Renal cortex interstitium (tissue), 15 donors: ENCODE results near the gene HDAC10. TPM values are rescaled to one million over a fixed set of nuclear protein-coding genes. Genes with fewer than 3 reads are reported as not detected.

Experiments used
- DNase-seq, 11 donors: peaks; one replicate each; pipeline ENCODE4 v3.0.0-alpha.2; 2013; ENCODE audit warnings: low read depth in 9 of 11, low spot score in 4 of 11; ENCODE audit errors: extremely low read depth in 1 of 11
- long read RNA-seq, 16 experiments: transcript quantifications; one replicate each; lab custom pipeline, GENCODE V29; 2026
- polyA plus RNA-seq, 3 donors: library from polyadenylated mRNA; unstranded; fragments of 120-200 nt; gene quantifications; one replicate each; pipeline ENCODE4 v1.2.1, GENCODE V29; 2013; ENCODE audit not compliant: insufficient read length in 3 of 3

The HDAC10 gene
- 10 to 100 TPM; 17.1 to 34.3 (median 27.7) TPM for polyA plus RNA-seq
- long read RNA-seq, donor 1: 0 reads
- long read RNA-seq, donor 2: 0 reads
- long read RNA-seq, donor 3: 0 reads
- long read RNA-seq, donor 4: 0 reads
- long read RNA-seq, donor 5, partial matches to known transcripts: 9 of 10 reads
- long read RNA-seq, donor 5, other reads (novel, unspliced or antisense): 0 of 10 reads
- long read RNA-seq, donor 6, partial matches to known transcripts: 0 of 2 reads
- long read RNA-seq, donor 6, other reads (novel, unspliced or antisense): 0 of 2 reads
- long read RNA-seq, donor 7: 0 reads
- long read RNA-seq, donor 8, partial matches to known transcripts: 0 of 2 reads
- long read RNA-seq, donor 8, other reads (novel, unspliced or antisense): 0 of 2 reads
- long read RNA-seq, donor 9: 0 reads
- long read RNA-seq, donor 10, partial matches to known transcripts: 0 of 1 reads
- long read RNA-seq, donor 10, other reads (novel, unspliced or antisense): 0 of 1 reads
- long read RNA-seq, donor 11, partial matches to known transcripts: 0 of 1 reads
- long read RNA-seq, donor 11, other reads (novel, unspliced or antisense): 0 of 1 reads
- long read RNA-seq, donor 12: 0 reads
- long read RNA-seq, donor 13, partial matches to known transcripts: 0 of 2 reads
- long read RNA-seq, donor 13, other reads (novel, unspliced or antisense): 0 of 2 reads
- long read RNA-seq, donor 14: 0 reads
- long read RNA-seq, donor 15: 0 reads
- long read RNA-seq, donor 16, partial matches to known transcripts: 0 of 1 reads
- long read RNA-seq, donor 16, other reads (novel, unspliced or antisense): 0 of 1 reads

GRCh38 chr22:50250555-50251476 lies at the start of gene HDAC10:
Gene HDAC10 (minus strand): TSS chr22:50251265. CDS start chr22:50251032, 233 bp downstream.
- DNase-seq: peak in 2 of 11 donors; percentile 45 to 68

DNA sequence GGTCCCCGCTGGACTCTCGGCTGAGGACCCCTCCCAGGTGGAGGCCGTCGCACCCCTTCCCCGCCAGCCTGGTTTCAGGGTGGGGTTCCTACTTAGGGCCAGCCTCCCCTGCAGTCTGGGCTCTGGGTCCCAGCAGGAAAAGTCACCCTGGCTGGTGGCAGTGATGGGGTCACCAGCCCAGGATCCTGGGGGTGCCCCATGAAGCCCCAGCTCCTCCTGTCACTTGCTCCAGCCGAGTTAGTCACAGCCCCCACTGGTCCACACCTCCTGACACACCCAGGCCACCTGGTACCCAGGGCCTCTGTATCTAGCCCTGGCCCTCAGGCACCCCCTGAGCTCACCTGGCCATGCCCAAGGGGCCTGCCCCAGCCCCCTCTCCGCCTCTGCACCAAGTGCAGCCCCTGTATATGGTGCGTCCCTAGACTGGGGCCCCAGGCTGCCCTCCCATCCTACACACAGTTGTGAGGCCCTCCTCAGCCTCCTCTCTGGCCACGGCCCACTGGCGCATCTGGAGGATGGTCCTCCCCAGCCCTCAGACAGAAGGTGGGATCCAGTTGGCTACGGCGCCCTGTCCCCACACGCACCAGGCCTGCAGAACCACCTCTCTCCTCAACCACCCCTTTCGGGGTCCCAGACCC lies 49.7 kb upstream of the HDAC10 start:
- DNase-seq: no peak

- DNase-seq: no peak
Observed at GRCh38 chr22:50299785-50300619, 48.9 kb upstream of the HDAC10 start.

DNA sequence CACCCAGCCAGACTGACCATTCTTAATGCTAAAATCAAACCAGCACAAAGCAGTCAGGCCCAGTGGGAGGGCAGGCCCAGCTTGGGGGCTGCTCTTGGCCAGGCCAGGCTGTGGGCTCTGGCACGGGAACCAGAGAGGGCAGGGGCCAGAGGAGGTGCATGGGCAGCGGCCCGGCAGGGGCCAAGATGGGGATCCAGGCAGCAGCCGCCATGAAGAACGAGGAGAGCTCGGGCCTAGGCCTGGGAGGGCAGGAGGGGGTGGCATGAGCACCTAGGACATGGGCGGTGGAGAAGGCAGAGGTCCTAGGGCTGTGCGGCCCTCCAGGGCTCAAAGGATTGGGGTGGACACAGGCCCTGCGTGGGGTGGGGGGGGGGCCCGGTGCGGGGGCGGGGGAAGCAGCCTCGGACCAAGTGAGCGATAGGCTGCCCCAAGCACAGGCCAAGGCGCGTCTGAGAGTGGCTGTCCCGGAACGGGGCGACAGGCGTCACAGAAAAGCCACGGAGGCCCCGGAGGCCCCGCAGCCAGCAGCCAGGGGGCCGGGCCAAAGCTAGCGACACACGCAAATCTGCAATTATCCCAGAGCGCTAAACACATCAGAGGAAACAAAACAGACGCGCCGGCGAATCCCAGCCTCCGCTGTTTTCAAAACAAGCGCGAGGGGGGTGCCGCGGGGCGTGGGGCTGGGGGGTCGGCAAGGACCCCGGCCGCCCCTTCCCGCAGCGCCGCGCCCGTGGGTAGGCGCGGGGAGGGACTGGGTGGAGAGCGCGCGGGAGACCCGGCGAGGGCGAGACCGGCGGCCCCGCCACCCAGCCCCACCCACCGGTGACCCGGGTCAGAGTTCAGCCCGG lies 48.1 kb upstream of the HDAC10 start:
- no peak for DNase-seq

- no peak for DNase-seq
Observed at GRCh38 chr22:50298266-50298637, 47.2 kb upstream of the HDAC10 start.

DNA sequence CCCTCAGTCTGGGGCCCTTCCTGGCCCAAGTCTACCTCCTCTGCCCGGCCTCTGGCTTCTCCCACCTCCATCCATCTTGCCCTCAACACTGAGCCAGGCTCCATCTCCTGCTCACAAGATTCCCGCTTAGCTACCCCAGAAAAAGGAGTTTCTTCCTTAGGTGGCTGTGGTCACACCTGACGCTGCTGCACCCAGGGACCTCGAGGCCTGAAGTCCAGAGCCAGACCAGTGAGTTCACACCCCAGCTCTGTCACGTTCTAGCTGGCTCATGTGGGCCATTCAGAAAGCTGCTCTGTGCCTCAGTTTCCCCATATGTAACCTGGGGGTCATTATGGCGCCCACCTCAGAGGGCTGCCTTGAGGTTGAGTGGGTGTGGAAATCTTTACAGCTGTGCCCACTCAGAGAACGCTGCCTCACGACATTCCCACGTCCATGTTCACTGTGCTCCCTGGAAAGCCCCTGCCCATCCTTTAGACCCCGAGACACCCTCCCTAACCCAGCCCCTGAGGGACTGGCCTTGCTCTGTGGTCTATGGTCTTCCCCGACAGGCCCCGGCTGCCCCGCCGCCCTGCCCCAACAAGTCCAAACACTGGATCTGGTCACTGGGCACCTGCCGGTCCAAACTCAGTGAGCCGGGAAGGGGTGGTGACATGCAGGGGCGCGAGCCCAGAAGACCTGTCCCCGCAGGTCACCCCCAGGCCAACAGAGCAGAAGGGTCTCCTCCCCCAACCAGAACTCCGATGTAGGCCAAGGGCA lies 46.6 kb upstream of the HDAC10 start:
- DNase-seq: no peak

DNA sequence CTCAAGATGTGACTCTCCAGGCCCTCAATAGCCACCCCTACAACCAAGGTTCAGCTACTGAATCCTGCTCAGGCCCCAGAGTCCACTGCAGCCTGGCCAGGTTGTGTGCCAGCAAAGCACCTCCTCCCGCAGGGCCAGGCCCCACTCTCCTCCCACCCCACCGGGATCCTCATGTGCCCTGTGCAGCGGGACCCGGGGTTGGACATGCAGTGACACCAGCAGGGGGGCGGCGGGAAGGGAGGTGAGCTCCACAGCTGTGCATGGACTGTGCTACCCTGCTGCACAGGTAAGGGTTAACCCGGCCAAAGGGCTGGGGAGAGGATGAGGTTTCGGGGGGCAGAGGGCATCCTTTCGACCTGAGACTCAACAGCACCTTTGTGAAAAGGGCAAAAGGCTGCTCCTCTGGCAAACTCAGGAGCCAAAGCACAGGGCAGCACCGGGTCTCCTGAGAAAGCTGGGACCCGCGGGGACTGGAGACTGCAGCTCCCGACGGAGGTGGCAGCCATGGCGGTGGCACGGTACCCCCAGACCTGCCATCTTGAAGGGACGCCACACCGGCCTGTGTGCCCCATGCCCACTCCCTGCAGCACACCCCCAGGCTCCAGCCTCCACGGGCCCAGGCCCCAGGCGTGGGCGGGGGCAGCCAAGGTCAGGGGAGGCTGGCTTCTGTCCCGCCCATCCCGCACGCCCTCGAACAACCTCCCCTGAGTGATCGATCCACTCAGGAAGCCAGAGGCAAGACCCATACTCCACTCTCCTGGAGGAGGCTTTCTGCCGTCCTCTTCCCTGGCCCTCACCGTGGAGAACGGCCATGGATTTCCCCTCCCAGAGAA lies 45.8 kb upstream of the HDAC10 start:
- DNase-seq: no peak

GRCh38 chr22:50294319-50294656 lies 43.2 kb upstream of the HDAC10 start:
- DNase-seq: no peak

- DNase-seq: peak in 2 of 11 donors; percentile 61 to 67
Observed at GRCh38 chr22:50293441-50294318, 42.6 kb upstream of the HDAC10 start.

DNA sequence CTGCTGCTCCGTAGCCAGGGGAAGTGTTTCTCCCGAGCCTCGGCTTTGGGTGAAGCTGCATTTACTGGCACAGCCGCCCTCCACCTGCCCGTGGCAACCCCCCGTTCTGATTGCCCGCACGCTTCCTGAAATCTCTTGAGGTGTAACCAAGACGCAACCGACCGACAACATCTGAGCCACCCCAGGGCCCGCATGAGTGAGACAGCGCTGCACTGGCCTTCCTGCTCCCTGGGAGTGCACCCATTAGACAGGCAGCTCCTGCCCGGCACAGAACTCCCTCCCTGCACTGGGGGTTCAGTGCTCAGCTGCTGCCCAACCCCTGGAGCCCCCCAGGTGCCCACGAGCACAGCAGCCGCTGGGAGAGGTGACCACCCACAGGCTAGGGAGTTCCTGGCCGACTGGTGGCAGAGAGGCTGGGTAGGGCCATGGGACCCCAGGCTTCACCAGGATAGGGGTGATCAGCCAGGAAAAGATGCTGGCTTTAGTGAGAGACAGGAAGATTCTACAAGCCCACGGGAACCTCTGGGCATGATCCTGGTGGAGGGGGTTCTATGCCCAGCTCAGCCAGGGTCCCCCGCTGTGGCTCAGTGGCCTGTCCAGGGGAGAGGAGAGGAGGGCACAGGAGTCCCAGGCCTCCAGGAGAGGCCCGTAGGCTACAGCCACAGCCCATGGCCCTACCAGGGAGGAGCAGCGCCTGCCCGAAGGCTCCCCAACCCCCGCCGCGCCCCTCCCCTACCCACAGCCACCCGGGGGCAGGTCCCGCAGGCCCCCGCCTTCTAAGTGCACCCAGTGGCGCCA lies 41.8 kb upstream of the HDAC10 start:
- DNase-seq: no peak

DNA sequence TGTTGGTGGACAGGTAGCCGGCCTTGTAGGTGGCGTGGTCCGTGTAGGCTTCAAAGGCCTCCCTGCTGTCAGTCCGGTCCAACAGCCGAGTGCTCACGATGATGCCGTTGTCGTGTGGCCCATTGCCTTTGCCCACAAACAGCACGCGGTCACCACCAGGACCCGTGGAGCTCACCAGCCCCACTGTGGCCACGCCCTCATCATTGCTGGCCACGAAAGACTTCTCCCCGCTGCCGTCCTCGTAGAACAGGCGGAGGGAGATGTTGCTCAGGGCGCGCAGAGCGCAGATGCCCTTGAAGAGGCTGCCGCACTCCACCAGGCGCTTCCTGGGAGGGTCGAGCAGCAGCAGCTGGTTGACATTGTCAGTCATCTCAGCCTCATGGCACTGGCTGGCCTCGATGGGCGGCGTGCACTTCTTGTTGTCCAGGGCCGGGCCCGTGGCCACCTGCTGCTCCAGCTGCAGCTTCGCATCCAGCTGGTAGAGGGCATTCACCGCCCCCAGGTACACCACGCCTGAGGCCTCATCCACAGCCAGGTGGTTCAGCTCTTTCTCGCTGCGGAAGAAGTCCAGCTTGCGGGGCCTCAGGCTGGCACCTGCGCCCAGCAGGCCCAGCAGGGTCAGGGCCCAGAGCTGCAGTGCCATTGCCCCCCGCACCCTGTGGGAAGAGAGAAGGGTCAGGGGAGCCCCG lies 39.0 kb upstream of the HDAC10 start:
- no peak for DNase-seq

- DNase-seq: no peak
Observed at GRCh38 chr22:50289151-50289941, 38.3 kb upstream of the HDAC10 start.

DNA sequence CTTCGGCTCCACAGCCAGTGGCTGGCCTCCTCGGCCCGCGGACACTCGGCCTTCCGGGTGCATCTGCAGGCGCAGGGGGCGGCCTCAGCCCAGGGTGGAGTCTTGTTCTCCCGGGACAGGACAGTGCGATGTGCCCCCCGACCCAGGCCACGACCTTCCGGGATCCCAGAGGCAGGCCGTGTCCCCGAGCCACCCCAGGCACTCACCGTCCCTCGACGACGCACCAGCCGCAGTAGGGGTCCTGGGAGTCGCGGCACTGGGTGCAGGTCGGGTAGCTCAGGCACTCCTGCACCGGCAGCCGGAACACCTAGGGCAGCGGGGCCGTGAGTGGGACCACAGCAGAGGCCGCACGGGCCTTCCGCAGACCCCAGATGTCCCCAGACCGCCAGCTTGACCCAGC lies 36.7 kb upstream of the HDAC10 start:
- no peak for DNase-seq
